Activated CD4-positive, alpha-beta T cell treated with anti-CD3 and anti-CD28 coated beads for 36 hours (primary cell): ENCODE results near the gene SMIM44. TPM values are rescaled to one million over a fixed set of nuclear protein-coding genes. Genes with fewer than 3 reads are reported as not detected.

Experiments
- ATAC-seq: fragments of 200-7000 bp; cut with Tn5 transposase; one replicate; pipeline ENCODE4 v1.10.0; 2021; ENCODE audit warnings: mild to moderate bottlenecking, moderate library complexity
- CTCF ChIA-PET: fragments of 350-600 bp; sonication (Branson Sonifier 250); formaldehyde crosslinking; loops from one replicate; lab custom pipeline; 2021; ENCODE audit warnings: antibody characterized with exemption; lab: Charles Lee
- POLR2A ChIA-PET: fragments of 350-600 bp; sonication (Branson Sonifier 250); formaldehyde crosslinking; loops from one replicate; lab custom pipeline; 2021; ENCODE audit warnings: antibody characterized with exemption, inconsistent platforms; lab: Charles Lee
- DNase-seq: peaks from one replicate; pipeline ENCODE4 v3.0.0-alpha.2; 2020
- H3K27ac Mint-ChIP-seq: one replicate; pipeline ENCODE4 v1.8.0; 2021; ENCODE audit warnings: mixed read lengths
- H3K27me3 Mint-ChIP-seq: one replicate; pipeline ENCODE4 v1.8.0; 2021; ENCODE audit warnings: mixed read lengths
- H3K36me3 Mint-ChIP-seq: one replicate; pipeline ENCODE4 v1.8.0; 2021; ENCODE audit warnings: low read depth, mixed read lengths
- H3K4me1 Mint-ChIP-seq: one replicate; pipeline ENCODE4 v1.8.0; 2021; ENCODE audit warnings: mixed read lengths
- H3K4me3 Mint-ChIP-seq: one replicate; pipeline ENCODE4 v1.8.0; 2021; ENCODE audit warnings: mild to moderate bottlenecking, moderate library complexity, mixed read lengths
- H3K9me3 Mint-ChIP-seq: one replicate; pipeline ENCODE4 v1.8.0; 2021; ENCODE audit warnings: low read depth, mixed read lengths
- intact Hi-C, 2 experiments: fragments of 100-400 bp; cut with DNase I in 1 of 2; cut with micrococcal nuclease in 1 of 2; formaldehyde crosslinking; loops; one replicate each; pipeline versions ENCODE4 v1.14.2 to v1.15.1; 2022 to 2024; cut with DNase I, micrococcal nuclease
- total RNA-seq, 2 experiments: library from RNA; stranded (reverse); gene quantifications; one replicate each; pipeline ENCODE4 v1.2.3, GENCODE V29; 2021

Gene SMIM44
- total RNA-seq, 2 experiments from 2014 or later = not detected

DNA sequence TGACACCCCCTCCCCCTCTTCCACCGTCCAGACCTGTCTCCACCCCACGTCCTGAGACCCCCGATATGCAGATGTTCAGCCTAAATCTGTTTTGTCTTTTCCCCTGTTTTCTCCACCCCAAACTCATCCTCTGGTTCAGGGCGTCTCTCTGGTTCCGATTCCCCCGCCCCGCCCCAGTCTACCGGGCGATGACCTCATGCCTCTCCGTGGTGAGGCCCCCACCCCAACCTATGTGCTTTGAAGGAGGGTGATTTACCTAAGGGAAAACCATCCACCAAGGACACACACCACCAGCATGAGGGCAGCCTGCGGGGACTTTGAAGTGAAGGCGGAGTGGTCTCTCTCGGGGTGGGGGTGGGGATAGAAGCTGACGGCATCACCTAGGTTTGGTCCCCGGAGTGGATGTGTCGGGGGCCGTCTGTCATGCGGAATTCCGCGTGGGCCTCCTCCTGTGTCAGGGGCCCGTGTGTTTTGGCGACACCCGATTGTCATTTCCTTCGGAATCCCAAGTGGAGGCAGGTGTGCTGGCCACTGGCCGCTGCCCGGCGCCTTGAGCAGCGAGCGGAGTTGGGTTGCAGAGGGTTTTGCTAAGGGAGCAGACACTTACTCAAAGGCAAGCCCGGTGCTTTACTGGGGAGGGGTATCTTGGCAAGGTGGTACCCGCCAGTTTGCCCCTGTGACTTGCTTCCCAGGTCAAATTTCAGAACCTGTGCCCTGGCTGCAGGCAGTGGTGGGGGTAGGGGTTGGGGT is 24.3 kb upstream of the SMIM44 start:
- Mint-ChIP-seq H3K4me1 (peaks cover 48% of the 10 kb centered on the region), H3K4me3 (peak overlapping the region; percentile 84), H3K36me3 (peaks cover 23% of the 10 kb centered on the region), H3K27me3 (no peaks in the 10 kb centered on the region), H3K27ac (peak overlapping the region; percentile 64), H3K9me3 (no peaks in the 10 kb centered on the region)
- DNase-seq (peak; percentile 68), ATAC-seq (no peak)
- ChIA-PET CTCF (no interaction called here), POLR2A (no interaction called here)
- intact Hi-C loops = loop anchor here (2.0 to 10.0 kb wide), 9 partner anchors 50 to 1180 kb away; partner anchors contain the start of genes HDGFL2 (in 1 of the 2), LSM7 (in 1 of the 2), MAP2K2 (in 1 of the 2) and MFSD12 (in 1 of the 2)

DNA sequence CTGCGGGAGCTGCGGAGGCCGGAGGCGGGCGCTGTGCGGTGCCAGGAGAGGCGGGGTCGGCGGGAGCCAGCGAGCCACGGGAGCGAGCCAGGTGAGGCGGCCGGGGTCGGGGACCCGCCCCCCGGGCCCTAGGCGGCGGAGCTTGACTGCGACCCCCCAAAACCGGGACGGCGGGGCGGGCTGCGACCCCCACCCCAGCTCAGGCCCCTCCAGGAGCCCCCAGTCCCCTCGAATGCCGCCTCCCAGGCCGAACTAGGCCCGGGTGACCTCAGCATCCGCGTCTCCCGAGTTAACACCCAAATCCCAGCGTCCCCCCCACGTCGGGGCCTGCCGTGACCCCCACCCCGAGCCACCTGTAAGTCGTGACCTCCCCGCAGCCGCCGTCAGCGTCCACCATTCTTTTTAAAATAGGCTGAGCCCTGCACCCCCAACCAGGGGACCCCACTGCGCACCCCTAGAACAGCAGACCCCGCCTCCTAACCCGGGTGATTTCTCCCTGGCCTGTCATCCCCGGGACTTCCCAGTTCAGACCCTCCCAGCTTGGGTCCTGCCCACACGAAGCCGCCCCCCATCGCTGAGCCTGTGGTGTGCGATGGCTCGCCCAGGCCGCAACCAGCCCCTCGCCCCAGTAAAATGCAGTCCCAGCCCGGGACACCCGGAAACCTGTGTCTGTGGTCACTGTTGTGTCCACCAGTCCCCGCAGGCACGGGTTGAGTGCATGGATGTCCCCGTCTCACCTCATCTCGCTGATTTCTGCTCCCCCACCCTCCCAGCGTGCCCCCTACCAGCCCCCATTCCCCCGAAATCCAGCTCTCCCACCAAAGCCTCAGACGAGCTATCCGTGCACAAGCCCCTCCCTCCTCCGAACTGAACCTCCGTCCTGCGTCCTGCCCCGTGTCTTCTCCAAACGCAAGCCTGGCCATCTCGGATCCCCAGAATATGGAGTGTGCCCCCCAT is 23.4 kb upstream of the SMIM44 start:
- peak overlapping the region; percentile 64 for H3K27ac Mint-ChIP-seq
- CTCF ChIA-PET = interaction anchor here (1.0 kb wide), 1 partner anchor 77 kb away, joined by 3 read pairs; no protein-coding TSS in a partner anchor
- POLR2A ChIA-PET = no interaction called here
- peak; percentile 43 for DNase-seq
- H3K27me3 Mint-ChIP-seq = no peaks in the 10 kb centered on the region
- intact Hi-C loops = loop anchor here (1.0 to 10.0 kb wide), 22 partner anchors 51 to 1642 kb away; partner anchors contain the start of genes MFSD12 (in 2 of the 2), MRPL54 (in 2 of the 2), CHAF1A (in 1 of the 2) and HDGFL2 (in 1 of the 2)
- peaks cover 23% of the 10 kb centered on the region for H3K36me3 Mint-ChIP-seq
- no peak for ATAC-seq
- H3K4me1 Mint-ChIP-seq = peaks cover 45% of the 10 kb centered on the region
- peak overlapping the region; percentile 84 for H3K4me3 Mint-ChIP-seq
- H3K9me3 Mint-ChIP-seq = no peaks in the 10 kb centered on the region

DNA sequence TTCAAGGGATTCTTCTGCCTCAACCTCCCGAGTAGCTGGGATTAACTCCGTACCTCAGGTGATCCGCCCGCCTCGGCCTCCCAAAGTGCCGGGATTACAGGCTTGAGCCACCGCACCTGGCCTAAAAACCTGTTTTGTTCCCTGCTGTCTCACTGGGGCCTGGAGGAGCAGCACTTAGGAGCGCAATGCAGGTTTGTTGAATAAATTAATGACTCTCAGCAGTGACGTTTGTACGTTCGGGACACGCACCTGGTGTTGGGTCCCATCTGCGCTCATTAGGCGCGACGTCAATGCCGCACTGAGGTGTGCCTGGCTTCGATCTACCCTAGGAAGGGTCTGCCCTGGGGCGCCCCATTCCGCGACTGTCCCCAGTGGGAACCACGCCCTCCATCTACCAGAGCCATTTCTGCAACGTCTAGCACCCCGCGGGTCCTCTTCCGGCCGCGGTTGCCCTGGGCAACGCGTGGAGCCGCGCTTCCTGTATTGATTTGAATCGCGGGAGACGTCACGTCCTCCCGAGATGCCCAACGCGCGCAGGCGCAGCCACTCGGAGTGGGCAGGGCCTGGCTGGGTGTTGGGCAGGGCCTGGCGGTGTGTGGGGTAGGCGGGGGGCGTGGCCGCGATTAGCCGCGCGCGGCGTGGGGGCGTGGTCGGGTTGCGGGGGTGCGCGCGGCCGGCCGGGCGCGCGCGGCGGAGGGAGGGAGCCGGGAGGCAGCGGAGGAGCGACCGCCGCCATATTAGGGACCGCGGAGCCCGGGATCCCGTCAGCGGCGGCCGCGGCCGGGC is 22.6 kb upstream of the SMIM44 start, which contains the start of gene FZR1:
FZR1 (plus strand) TSS at position 714 of the 786 bp plus-strand sequence. CDS start 16,679 bp downstream, outside the sequence.
- intact Hi-C loops = loop anchor here (1.0 to 10.0 kb wide), 23 partner anchors 52 to 1641 kb away; partner anchors contain the start of genes MFSD12 (in 2 of the 2), MRPL54 (in 2 of the 2), CHAF1A (in 1 of the 2) and HDGFL2 (in 1 of the 2)
- ATAC-seq (peak; percentile 92), DNase-seq (peak; percentile 100)
- Mint-ChIP-seq H3K36me3 (peaks cover 23% of the 10 kb centered on the region), H3K27me3 (no peaks in the 10 kb centered on the region), H3K27ac (peak within 1 kb of the TSS; percentile 86), H3K4me1 (peaks cover 45% of the 10 kb centered on the region), H3K4me3 (peak within 1 kb of the TSS; percentile 84), H3K9me3 (no peaks in the 10 kb centered on the region)
- ChIA-PET CTCF (interaction anchor here (1.0 kb wide), 1 partner anchor 76 kb away, joined by 3 read pairs; no protein-coding TSS in a partner anchor), POLR2A (no interaction called here)

DNA sequence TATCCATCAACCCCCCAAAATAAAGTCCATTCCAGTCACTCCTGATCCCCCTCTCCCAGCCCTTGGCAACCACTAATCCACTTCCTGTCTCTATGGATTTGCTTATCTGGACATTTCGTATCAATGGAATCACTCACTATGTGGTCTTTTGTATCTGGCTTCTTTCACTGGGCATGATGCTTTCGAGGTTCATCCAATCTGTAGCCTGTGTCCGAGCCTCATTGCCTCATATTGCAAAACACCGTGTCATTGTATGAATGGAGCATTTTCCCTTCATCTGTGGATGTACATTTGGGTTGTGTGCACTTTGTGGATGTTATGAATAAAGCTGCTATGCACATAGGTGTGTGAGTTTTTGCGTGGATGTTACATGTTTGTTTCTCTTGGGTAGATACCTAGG is 21.5 kb upstream of the SMIM44 start:
- H3K9me3 Mint-ChIP-seq = no peaks in the 10 kb centered on the region
- intact Hi-C loops = loop anchor here (2.0 to 10.0 kb wide), 9 partner anchors 53 to 1177 kb away; partner anchors contain the start of genes ANKRD24 (in 1 of the 2), HDGFL2 (in 1 of the 2), LSM7 (in 1 of the 2) and MAP2K2 (in 1 of the 2)
- CTCF ChIA-PET = no interaction called here
- POLR2A ChIA-PET = interaction anchor here (0.6 to 1.5 kb wide), 2 partner anchors 69 to 722 kb away, joined by 3 to 4 read pairs; partner anchors contain the start of gene SGTA
- peaks cover 21% of the 10 kb centered on the region for H3K36me3 Mint-ChIP-seq
- H3K27ac Mint-ChIP-seq = peak overlapping the region; percentile 12
- DNase-seq (no peak), ATAC-seq (no peak)
- no peaks in the 10 kb centered on the region for H3K27me3 Mint-ChIP-seq
- peak overlapping the region; percentile 84 for H3K4me3 Mint-ChIP-seq
- peaks cover 43% of the 10 kb centered on the region for H3K4me1 Mint-ChIP-seq

DNA sequence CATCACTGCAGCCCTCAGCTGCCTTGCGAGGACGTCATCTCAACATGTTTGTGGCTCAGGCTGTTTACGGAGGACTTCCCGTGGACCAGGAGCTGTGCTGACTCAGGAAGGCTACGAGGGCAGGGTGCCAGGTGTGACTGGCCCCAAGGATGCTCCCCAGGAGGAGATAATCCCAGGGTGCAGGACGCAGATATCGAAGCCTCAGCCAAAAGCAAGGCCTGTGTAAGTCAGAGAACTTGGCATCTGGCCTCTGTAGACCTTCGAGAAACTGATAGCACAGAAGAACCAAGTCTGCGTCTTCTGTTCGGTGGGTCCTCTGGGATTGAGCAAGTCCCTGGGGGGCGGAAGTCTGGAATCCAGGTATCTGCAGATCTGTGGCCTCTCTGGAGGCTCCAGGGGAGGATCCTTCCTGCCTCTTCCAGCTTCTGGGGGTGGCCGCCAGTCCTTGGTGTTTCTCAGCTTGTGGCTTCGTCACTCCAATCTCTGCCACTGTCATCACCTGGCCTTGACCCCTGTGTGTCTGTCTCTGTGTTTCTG is 19.9 kb upstream of the SMIM44 start:
- ATAC-seq = no peak

DNA sequence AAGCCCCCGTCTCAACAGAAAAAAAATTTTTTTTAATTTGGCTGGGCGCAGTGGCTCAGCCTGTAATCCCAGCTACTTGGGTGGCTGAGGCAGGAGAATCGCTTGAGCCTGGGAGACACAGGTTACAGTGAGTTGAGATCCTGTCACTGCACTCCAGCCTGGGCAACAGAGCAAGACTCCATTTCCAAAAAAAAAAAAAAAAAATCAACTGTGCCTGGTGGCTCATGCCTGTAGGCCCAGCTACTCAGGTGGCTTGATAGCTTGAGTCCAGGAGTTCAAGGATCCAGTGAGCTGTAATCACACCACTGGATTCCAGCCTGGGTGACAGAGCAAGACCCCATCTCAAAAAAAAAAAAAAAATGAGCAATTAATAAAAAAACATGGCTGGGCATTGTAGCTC is 18.5 kb upstream of the SMIM44 start:
- Mint-ChIP-seq H3K36me3 (peaks cover 14% of the 10 kb centered on the region), H3K4me3 (no peak overlapping the region), H3K9me3 (no peaks in the 10 kb centered on the region), H3K27me3 (no peaks in the 10 kb centered on the region), H3K4me1 (peaks cover 29% of the 10 kb centered on the region), H3K27ac (no peak overlapping the region)
- intact Hi-C loops = loop anchor here in 1 of 2 experiments (2.0 to 10.0 kb wide), 5 partner anchors 437 to 717 kb away; partner anchors contain the start of genes ANKRD24, MAP2K2, SIRT6 and THOP1
- ATAC-seq = no peak
- ChIA-PET POLR2A (no interaction called here), CTCF (interaction anchor here (0.6 to 1.8 kb wide), 5 partner anchors 16 to 316 kb away, joined by 3 to 11 read pairs (median 3); no protein-coding TSS in a partner anchor)
- no peak for DNase-seq

More for the DNA sequence above, 19.9 kb upstream of the SMIM44 start:
- CTCF ChIA-PET = interaction anchor here (0.7 to 1.1 kb wide), 4 partner anchors 44 to 721 kb away, joined by 3 to 4 read pairs (median 3); no protein-coding TSS in a partner anchor
- Mint-ChIP-seq H3K9me3 (no peaks in the 10 kb centered on the region), H3K27me3 (no peaks in the 10 kb centered on the region), H3K36me3 (peaks cover 14% of the 10 kb centered on the region), H3K4me1 (peaks cover 34% of the 10 kb centered on the region), H3K27ac (no peak overlapping the region), H3K4me3 (no peak overlapping the region)
- no peak for DNase-seq
- POLR2A ChIA-PET = no interaction called here
- intact Hi-C loops = loop anchor here in 1 of 2 experiments (5.0 to 10.0 kb wide), 3 partner anchors 438 to 679 kb away; partner anchors contain the start of genes ANKRD24, MAP2K2, SIRT6 and TLE5

DNA sequence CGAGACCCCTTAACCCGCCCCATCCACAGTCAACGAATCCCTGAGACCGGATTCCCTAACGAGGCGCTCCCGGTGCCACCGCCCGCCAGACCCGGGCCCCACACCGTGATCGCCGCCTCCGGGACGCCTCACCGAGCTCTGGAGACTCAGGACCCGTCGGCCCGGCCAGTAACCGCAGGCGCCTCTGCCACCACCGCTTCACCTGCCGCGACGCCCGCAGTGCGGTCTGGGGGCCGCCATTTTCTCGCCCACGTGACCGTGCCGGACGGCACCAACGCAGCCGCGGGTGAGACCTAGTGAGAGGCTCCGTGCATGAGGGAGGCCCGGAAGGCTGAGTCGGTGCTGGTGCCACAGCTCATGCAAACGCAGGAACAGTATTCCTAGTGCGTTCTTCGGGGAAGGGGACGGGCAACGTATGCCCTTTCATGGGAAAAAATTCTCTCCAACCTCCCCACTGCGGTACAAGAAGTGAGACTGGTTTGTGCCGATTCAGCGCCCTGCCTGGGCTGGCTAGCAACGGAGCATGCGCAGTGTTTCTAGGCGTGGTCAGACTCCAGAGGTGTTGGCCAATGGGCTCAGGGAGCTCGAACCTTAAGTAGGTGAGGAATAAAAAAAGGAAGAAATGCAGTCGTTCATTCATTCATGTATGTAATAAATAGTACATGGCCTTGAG is 17.3 kb upstream of the SMIM44 start, which contains the start of gene DOHH:
DOHH (minus strand) TSS at position 246 of the 673 bp plus-strand sequence. CDS start 3,860 bp downstream, outside the sequence.
- peak within 1 kb of the TSS; percentile 91 for H3K4me3 Mint-ChIP-seq
- POLR2A ChIA-PET = interaction anchor here (0.5 to 0.6 kb wide), 3 partner anchors 184 to 440 kb away, joined by 3 to 8 read pairs (median 4); no protein-coding TSS in a partner anchor
- intact Hi-C loops = loop anchor here in 1 of 2 experiments (1.0 to 10.0 kb wide), 7 partner anchors 57 to 716 kb away; partner anchors contain the start of genes ANKRD24, MAP2K2, MFSD12 and SIRT6

DNA sequence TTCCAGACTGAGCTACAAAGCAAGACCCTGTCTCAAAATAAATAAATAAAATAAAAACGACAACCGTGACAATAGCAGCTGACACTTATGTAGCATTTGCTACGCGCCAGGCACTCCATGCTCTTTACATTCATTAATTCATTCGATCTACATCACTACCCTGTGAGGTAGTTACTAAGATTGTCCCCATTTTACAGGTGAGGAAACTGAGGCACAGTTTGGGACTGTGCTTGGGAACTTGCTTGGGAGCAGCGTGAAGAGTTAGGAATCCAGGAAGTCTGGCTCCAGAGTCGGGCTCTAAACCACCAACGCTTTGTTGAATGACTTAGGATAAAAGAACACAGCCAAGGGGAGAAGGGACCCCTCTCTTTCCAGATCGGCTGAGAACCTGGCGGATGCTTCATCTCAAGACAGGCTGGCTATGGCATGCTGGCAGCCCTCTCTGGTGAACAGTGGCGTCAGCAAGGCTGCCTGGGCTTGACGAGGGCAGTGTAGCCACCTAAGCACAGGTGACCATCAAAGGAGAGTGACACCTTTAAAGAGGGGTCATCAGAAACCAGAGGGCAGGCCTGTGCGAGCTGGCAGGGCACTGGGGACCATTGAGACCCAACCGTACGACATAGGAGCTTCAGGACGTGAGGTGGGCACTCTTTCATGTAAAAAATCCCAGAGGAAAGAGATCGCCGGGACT is 16.6 kb upstream of the SMIM44 start:
- CTCF ChIA-PET = interaction anchor here (1.3 to 1.8 kb wide), 2 partner anchors 14 to 60 kb away, joined by 3 to 11 read pairs; no protein-coding TSS in a partner anchor
- intact Hi-C loops = loop anchor here in 1 of 2 experiments (1.0 to 10.0 kb wide), 7 partner anchors 57 to 715 kb away; partner anchors contain the start of genes ANKRD24, MAP2K2, MFSD12 and SIRT6
- peak overlapping the region; percentile 97 for H3K27ac Mint-ChIP-seq
- H3K36me3 Mint-ChIP-seq = peaks cover 25% of the 10 kb centered on the region
- peak overlapping the region; percentile 91 for H3K4me3 Mint-ChIP-seq
- POLR2A ChIA-PET = no interaction called here
- H3K27me3 Mint-ChIP-seq = no peaks in the 10 kb centered on the region
- no peaks in the 10 kb centered on the region for H3K9me3 Mint-ChIP-seq
- no peak for DNase-seq
- H3K4me1 Mint-ChIP-seq = peaks cover 28% of the 10 kb centered on the region
- ATAC-seq = peak; percentile 2

More for the DNA sequence above, 17.3 kb upstream of the SMIM44 start, which contains the start of gene DOHH:
- ATAC-seq (peak; percentile 95), DNase-seq (peak; percentile 98)
- peaks cover 21% of the 10 kb centered on the region for H3K36me3 Mint-ChIP-seq
- peaks cover 26% of the 10 kb centered on the region for H3K4me1 Mint-ChIP-seq
- peak within 1 kb of the TSS; percentile 97 for H3K27ac Mint-ChIP-seq
- no peaks in the 10 kb centered on the region for H3K27me3 Mint-ChIP-seq
- no peaks in the 10 kb centered on the region for H3K9me3 Mint-ChIP-seq
- CTCF ChIA-PET = interaction anchor here (0.6 to 1.8 kb wide), 4 partner anchors 15 to 1240 kb away, joined by 3 to 11 read pairs (median 4); no protein-coding TSS in a partner anchor
